ENCODE results near the gene SRP9.
"Not testable (repeated sequence)": the region's sequence is repeated elsewhere in the genome, so short reads cannot be mapped to it uniquely, and the experiment has no call there.

The SRP9 gene

DNA sequence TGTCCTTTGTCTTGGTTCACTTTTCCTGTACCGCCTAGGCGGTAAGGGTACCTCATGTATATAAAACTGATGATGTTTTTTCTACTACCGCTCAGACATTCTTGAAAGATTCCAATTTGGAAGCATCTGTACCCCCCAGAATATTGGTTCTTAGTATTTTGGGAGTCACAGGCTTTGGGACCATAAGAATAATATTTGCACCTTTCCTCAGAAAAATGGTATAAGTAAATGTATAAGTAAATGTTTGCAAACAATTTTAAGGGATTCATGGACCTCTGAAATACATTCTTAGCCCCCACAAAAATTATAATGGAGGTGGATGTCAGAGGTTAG lies 677 bp downstream of the SRP9 start:
- DNase-seq = no peak

DNA sequence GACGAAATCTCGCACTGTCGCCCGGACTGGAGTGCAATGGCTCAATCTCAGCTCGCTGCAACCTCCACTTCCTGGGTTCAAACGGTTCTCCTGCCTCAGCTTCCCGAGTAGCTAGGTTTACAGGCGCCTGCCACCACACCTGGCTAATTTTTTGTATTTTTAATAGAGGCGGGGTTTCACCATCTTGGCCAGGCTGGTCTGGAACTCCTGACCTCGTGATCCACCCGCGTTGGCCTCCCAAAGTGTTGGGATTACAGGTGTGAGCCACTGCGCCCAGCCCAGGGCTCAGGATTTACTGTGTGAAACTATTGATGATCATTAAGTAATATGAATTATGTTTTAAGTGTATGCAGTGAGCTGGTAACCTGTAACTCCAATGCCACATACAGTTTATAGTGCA lies 1.5 kb downstream of the SRP9 start:
- not testable (repeated sequence) for DNase-seq

DNA sequence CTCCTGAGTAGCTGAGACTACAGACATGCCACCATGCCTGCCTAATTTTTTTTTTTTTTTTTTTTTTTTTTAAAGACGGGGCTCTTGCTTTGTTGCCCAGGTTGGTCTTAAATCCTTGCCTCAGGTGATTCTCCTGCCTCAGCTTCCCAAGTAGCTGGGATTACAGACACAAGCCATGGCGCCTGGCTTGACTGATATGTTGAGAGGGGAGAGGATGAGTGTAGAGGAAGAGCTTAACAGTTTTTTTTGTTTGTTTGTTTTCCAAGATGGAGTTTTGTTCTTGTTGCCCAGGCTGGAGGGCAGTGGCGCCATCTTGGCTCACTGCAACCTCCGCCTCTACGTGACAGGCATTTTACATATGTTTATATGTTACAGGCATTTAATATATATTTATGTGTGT lies 2.5 kb downstream of the SRP9 start:
- no peak for DNase-seq

GRCh38 chr1:225780630-225781029 lies 3.0 kb downstream of the SRP9 start:
- no peak for DNase-seq

DNA sequence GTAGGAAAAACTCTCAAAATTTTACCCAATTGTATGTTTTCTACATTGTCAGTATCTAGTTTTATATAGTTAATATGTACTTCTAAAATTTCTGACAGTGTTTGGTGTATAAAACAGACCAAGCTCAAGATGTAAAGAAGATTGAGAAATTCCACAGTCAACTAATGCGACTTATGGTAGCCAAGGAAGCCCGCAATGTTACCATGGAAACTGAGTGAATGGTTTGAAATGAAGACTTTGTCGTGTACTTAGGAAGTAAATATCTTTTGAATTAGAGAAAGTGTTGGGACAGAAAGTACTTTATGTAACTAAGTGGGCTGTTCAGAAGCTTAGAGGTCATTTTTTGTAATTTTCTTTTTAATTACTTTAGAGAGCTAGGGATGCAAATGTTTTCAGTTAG lies 11.5 kb downstream of the SRP9 start:
- not testable (repeated sequence) for DNase-seq

DNA sequence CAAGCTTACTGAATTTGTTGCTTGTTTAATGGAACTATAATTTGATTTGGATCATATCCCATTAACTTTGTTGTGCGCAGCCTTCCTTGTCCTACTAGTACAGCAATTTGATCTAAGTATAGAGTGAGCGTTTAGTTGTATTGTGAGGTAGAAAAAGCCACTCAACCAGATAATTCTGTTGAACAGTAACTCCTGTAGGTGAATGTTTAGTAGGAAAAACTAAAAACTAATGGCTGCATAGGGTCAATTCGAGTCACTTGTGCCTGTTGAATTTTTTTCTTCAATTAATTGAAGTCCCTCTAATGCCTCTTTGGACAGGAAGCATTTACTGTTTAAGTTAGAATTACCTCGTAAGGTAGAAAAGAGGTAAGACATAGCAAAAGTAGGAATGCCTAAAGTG lies 17.3 kb downstream of the SRP9 start:
- no peak for DNase-seq

DNA sequence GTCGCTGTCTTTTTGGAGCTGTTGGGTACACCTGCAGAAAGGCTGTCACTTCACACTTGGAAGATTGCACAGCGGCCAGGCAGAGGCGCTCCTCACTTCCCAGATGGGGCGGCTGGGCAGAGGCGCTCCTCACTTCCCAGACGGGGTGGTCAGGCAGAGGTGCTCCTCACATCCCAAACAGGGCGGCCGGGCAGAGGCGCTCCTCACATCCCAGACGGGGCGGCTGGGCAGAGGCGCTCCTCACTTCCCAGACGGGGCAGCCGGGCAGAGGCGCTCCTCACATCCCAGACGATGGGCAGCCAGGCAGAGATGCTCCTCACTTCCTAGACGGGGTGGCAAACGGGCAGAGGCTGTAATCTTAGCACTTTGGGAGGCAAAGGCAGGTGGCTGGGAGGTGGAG lies 18.5 kb downstream of the SRP9 start:
- not testable (repeated sequence) for DNase-seq

- DNase-seq = not testable (repeated sequence)
Measured at GRCh38 chr1:225801146-225801545, 23.5 kb downstream of the SRP9 start.

DNA sequence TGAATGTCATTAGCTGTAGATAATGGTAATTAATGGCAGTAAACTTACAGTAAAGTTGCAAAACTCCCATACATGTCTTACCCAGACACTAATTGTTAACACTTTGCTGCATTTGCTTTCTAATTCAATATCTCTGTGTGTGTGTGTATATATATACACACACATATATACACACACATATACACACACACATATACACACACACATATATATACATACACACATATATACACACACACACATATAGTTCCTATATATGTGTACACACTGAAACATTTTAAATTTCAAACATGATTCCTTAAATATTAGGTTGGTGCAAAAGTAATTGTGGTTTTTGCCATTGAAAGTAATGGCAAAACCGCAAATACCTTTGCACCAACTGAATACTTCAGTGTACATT lies 28.6 kb downstream of the SRP9 start:
- DNase-seq = no peak

GRCh38 chr1:225806736-225807135 lies 29.1 kb downstream of the SRP9 start:
- not testable (repeated sequence) for DNase-seq

DNA sequence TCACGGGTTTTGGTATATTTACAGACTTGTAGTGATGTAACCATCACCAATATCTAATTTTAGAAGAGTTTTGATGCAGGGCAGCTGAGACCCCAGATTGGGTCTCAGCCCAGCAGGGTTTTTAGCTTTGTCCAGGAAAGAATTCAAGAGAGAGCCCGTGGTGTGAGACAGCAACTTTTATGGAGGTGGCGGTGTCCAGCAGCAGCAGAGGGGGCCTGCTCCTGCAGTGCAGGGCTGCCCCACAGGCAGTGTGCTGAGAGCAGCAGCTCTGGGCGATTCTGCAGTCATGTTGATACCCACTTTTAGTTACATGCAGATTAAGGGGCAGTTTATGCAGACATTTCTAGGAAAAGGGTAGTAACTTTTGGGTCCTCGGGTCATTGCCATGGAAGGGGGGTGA lies 30.5 kb downstream of the SRP9 start:
- no peak for DNase-seq

DNA sequence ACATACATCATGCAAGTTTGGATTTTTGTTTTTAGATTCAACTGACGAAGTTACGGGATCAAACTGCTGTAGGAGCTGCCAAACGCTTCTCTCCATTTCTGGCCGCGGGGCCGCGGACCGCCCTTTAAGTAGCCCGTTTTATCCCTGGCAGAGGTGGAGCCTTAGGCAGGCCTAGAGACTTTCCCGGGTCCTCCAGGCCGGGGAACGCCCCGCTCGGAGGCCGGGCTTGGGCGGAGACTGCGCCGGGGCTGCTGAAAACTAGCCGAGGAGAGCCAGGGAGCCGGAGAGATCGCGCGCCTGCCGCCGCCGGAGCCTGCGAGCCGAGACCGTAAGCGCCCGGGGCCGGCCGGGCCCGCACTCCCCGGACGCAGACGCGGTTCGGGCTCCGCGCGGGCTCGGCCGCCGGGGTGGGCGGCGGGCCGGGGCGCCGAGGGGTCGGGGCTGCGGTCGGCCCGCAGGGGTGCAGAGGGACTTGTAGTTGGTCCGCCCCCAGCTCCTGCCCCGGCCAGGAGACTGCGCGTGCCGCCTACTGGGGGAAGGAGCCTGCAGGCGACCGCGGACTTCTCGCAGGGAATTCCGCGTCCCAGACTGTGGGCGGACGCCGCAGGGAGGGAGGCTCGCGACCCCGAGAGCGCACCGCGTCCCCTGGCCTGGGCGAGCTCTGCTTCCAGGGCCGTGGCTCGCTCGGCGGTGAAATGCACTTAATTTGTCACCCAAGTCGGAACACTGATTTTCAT lies 32.4 kb downstream of the SRP9 start, which contains the start of gene EPHX1:
EPHX1 (plus strand) TSS at position 283 of the 737 bp plus-strand sequence. CDS start 18,606 bp downstream, outside the sequence.
- peak; percentile 48 for DNase-seq

DNA sequence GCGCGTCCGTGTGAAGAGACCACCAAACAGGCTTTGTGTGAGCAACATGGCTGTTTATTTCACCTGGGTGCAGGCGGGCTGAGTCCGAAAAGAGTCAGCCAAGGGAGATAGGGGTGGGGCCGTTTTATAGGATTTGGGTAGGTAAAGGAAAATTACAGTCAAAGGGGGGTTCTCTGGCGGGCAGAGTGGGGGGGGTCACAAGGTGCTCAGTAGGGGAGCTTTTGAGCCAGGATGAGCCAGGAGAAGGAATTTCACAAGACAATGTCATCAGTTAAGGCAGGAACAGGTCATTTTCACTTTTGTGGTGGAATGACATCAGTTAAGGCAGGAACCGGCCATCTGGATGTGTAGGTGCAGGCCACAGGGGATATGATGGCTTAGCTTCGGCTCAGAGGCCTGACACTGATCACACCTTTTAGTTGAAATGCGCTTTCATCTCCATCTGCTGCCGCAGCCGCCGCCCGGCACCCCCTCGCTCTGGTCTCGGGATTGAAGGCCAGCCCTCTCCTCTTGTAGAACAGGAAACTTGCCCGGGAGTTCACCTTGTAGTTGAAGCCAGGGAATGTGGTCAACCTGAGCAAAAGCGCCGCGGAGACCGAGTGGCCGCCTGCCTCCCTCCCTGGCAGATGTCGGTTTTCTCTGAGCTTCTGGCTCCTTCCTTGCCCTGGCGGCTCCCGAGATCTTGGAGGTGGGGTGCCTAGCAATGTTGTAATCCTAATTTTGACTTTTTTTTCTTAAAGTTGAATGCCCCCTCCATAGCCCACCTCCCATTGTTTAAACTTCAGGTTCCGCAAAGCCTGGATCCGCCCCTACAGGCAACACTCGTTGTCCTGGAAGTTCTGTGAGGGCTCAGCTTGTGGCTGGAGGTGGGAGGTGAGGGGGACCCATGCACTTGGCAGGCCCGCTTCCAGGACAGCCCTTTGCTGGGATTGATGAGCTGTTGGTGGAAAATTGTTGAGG lies 33.2 kb downstream of the SRP9 start:
- DNase-seq = not testable (repeated sequence)

DNA sequence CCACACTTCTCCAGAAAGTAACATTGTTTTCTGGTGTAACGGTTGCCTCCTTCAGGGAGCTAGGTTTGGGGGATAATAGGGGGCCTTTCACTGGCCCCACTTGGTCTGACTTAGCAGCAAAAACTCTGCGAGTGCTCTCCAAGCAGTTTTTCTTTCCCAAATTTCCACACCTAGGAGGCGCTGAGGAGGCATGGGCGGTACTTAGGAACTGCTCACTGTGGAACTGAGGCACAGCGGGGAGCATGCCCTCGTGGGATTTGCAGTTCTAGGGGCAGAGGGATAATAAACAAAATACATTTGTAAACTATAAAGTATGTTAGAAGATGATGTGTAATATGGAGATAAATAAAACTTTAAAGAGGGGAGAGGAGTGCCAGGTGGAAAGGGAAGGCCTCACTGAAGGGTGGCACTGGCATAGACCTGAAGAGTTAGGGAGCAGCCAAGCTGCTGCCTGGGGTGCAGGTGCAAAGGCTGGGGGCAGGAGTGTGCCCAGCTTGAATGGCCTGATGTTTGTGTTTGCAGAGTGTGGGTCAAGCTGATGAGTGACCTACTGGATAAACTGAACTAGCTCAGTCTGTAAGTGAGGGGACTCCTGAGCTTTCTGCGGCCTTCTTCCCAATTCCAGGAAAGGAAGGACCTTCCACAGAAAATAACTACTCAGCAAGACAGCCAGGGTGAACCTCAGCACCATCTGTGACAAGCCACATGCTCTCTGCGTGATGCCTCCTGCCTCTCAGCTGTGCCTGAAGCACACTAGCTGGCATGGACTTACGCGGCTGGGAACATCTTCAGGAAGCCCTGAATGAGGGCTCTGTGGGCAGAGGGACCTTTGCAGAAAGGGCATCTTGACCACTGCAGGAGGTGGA lies 34.2 kb downstream of the SRP9 start:
- peak; percentile 62 for DNase-seq

GRCh38 chr1:225812488-225813213 lies 35.0 kb downstream of the SRP9 start:
- DNase-seq = no peak

- no peak for DNase-seq
Measured at GRCh38 chr1:225813214-225813964, 35.8 kb downstream of the SRP9 start.

GRCh38 chr1:225814381-225814780 lies 36.8 kb downstream of the SRP9 start:
- DNase-seq = no peak

- DNase-seq = not testable (repeated sequence)
Measured at GRCh38 chr1:225815090-225815489, 37.5 kb downstream of the SRP9 start.

DNA sequence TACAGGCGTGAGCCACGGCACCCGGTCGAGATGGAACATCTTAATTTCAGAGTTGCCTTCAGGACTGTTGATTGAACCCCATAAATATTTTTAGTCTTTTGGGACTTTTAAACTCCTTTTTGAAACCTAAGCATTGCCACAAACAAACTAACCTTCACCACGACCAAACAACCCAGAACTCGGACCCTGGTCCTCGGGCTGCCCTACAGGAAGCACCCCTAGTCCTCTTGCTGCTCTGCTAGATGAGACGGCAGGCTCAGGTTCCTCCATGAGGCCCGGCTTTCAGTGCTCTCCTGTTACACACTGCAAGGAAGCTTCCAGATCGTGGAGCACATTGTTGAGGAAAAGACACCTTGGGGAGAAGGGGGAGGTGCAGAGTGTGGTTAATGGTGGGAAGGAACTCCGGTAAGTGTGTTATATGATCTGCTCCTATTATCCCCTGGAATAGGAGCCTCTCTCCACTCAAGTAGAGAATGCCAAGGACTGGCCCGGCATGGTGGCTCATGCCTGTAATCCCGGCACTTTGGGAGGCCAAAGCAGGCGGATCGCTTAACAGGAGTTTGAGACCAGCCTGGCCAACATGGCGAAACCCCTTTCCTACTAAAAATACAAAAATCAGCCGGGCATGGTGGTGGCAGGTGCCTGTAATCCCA lies 38.0 kb downstream of the SRP9 start:
- DNase-seq = no peak

DNA sequence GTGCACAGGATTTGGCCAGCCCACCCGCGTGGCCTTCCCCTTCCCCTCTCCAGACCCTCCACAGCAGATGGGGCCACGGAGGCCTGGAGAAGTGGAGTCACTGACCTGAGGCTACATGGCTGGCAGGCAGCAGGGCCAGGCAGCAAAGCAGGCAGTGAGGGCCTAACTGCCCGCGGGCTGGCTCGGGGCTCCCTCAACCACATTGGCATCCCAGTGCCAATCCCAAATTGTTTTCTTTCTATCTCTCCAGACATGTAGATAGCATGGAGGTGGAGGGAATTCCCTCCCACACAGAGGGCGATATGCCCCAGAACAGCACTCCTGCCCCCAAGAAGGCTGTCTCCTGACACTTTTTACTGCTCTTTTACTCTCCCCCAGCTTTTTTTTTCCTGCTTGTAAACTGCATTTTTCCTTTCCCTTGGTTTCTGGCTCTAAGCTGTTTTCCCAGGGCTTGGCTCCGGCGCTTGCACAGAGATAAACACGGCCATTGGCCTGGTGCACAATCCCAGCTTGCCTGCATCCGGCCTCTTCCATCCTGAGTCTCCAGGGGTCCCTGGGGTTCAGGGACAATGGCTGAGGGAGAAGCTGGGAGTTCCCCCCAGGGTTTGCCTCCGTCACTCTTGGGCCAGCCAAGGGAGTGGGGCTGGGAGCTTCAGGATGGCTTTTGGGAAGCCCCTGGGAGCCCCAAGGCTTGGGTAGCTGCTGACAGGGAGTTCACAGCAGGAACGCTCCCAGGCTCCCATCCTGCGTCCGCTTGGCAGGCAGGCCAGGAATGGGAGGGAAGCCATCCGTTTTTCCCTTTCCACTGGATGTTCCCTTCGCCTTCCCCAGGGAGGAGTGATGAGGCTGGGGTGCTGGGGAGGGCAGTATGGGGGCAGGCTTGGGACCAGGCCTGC lies 39.3 kb downstream of the SRP9 start:
- DNase-seq = peak; percentile 52

Data from NCI-H446 treated with DMSO at 0.1 percent for 48 hours (cell line).